GM19193 (cell line): ENCODE measurements around the gene GNAT1.

Experiments
- POLR2A ChIP-seq: IDR thresholded peaks from 4 replicates; pipeline ENCODE4 v1.6.1; 2011; ENCODE audit not compliant: insufficient read depth, insufficient read length; ENCODE audit errors: extremely low read depth

The GNAT1 gene

GRCh38 chr3:50156549-50157493, 34.6 kb upstream of the GNAT1 start:
- TF ChIP-seq POLR2A: no peak

GRCh38 chr3:50157827-50158529, 33.4 kb upstream of the GNAT1 start:
- no peak for TF ChIP-seq POLR2A

- no peak for TF ChIP-seq POLR2A
Measured at GRCh38 chr3:50158530-50159146, 32.8 kb upstream of the GNAT1 start.

GRCh38 chr3:50160561-50160983, 30.8 kb upstream of the GNAT1 start:
- TF ChIP-seq POLR2A: no peak

- TF ChIP-seq POLR2A: no peak
Measured at GRCh38 chr3:50161320-50161719, 30.1 kb upstream of the GNAT1 start.

- TF ChIP-seq POLR2A: no peak
Measured at GRCh38 chr3:50162034-50162883, 29.2 kb upstream of the GNAT1 start.

GRCh38 chr3:50163572-50164455, 27.6 kb upstream of the GNAT1 start:
- no peak for TF ChIP-seq POLR2A

- no peak for TF ChIP-seq POLR2A
Measured at GRCh38 chr3:50164481-50164880, 26.9 kb upstream of the GNAT1 start.

- no peak for TF ChIP-seq POLR2A
Measured at GRCh38 chr3:50164984-50165909, 26.2 kb upstream of the GNAT1 start.

GRCh38 chr3:50165910-50166538, 25.4 kb upstream of the GNAT1 start:
- TF ChIP-seq POLR2A: no peak

GRCh38 chr3:50166620-50167019, 24.8 kb upstream of the GNAT1 start:
- no peak for TF ChIP-seq POLR2A
